Fibroblast of skin of back (primary cell): ENCODE measurements around the gene BMP10.
A peak's percentile ranks its signal among the peaks of the same experiment; 100 is the strongest.

Source experiments
- DNase-seq: peaks from one replicate; pipeline ENCODE4 v3.0.0-alpha.2; 2013

BMP10 gene

DNA sequence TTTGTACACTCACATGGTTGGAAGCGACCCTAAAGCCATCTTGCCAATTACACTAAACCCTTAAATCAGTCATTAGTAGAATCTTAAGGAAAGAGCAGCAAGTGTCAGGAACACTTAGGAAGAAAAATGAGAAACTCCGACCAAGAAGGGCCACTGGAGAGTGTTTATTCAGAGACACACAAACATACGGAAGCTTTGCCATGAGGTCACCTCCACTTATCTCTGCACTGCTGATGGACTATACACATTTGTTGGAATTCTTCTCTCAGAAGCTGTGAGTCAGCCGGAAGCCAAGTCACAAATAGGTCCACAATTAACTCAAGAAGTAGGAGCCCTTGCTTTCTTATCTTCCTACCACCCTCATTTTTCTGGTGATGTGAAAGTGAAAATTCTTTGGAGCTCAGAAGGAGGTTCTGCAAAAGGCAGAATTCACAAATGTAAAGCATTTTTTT, 21.6 kb downstream of the BMP10 start:
- peak; percentile 21 for DNase-seq

DNA sequence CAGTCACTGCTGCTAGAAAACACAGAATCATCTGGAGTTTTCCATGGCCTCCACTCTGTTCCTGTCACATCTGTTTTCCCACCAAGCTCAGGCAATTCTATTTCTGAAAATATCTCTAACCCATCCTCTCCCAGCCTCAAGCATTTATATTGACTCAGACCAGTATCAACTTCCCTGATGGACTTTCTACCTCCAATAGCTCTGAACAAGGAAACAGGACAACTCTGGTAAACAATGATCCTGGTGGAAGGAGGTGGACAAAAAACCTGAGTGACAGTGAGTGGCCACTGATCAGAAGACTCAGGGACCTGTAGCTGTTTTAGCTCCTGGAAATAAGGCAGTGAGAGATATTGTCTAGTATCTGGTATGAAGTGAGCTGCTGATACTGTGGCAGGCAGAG, 23.4 kb downstream of the BMP10 start:
- DNase-seq = no peak

DNA sequence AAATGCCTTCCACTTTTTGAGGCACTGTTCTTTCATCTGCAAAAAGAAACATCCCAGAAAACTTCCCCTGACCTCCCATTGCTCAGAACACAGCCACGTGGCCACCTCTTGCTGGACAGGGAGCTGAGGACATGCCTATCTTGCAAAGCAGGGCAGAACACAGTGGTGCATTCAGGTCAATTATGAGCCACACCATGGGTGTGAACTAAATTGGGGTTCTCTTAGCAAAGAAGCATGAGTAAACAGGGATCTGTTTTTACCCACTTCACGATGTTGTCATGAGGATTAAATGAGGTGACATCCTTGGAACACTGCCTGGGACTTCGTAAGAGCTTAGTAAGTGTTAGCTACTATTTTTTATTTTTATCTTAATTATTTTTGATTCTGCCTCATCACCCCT, 25.1 kb downstream of the BMP10 start:
- DNase-seq = no peak

GRCh38 chr2:68845043-68845442, 26.2 kb downstream of the BMP10 start:
- no peak for DNase-seq

GRCh38 chr2:68839260-68839833, 31.9 kb downstream of the BMP10 start:
- peak; percentile 9 for DNase-seq

- no peak for DNase-seq
These were observed 32.6 kb downstream of the BMP10 start for GRCh38 chr2:68838641-68839040.

GRCh38 chr2:68837861-68838341, 33.3 kb downstream of the BMP10 start:
- no peak for DNase-seq

GRCh38 chr2:68837164-68837860, 33.9 kb downstream of the BMP10 start:
- peak; percentile 40 for DNase-seq

- DNase-seq = no peak
These were observed 35.6 kb downstream of the BMP10 start for GRCh38 chr2:68835621-68836020.

GRCh38 chr2:68834737-68835376, 36.3 kb downstream of the BMP10 start:
- DNase-seq = no peak

DNA sequence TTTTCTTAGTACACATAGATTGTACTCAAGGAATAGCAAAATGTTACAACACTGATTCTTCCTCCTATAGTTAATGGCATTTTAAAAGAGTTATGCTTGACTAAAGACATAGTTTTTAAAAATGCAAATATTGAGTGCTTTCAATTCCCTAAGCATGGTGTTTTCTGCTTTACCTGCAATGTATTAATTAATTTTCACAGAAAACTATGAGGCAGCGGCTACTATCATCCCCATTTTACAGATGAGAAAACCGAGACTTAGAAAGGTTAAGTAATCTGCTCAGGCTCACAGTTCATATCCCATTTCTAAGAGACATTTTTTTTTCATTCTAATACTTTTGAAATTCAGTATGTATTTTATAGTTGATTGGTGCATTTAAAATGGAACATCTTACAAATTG, 38.0 kb downstream of the BMP10 start:
- no peak for DNase-seq

DNA sequence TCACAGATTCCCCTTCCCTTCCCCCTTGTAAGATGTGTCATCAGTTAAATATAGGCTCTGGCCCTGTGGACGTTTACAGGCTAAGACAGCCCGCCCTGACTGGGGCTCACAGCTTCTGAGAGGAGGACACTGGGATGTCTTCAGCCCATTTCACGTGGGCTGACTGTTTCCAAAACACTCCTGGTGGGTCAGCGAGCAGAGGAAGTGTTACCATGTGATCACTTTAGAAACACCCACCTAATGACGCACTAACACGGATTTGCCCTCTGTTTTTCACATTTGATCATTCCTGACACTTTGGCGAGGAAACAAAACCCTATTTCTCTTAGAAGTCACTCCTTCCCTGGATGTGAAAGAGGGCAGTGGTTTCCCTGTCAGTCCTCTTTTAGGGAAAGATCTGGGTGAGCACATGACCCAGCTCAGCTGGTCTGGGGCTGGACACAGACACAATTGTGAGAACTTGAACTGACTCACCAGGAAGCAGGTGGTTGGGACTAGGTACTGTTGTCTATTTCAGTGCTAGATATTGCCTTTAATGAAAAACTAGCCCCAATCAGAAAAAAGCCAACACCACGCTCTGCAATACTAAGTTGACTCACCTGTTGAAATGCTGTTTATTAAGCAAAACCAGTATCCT, 38.8 kb downstream of the BMP10 start:
- DNase-seq = peak; percentile 49

- no peak for DNase-seq
These were observed 39.4 kb downstream of the BMP10 start for GRCh38 chr2:68831686-68832232.

GRCh38 chr2:68829749-68830148, 41.4 kb downstream of the BMP10 start:
- no peak for DNase-seq

GRCh38 chr2:68828887-68829708, 42.1 kb downstream of the BMP10 start:
- peak; percentile 93 for DNase-seq

DNA sequence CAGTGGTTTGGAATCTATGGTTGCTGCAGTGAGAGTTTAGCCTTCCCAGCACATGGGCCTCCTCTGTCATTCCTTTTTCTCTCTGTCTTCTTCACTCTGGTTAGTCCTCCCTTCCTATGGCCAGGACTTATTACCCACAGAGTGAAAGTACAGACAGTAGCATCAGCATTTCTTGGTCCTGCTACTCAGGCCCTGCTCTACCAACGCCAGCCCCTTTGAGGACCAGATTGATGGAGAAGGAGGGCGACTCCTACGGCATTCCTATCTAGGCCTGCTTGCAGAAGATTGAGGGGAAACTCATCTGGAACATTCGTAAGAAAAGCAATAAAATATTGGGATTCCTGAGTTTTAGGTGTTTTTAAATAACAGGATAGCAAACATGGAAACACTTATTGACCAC, 43.5 kb downstream of the BMP10 start:
- no peak for DNase-seq

GRCh38 chr2:68825866-68826265, 45.3 kb downstream of the BMP10 start:
- DNase-seq = no peak

- DNase-seq = no peak
These were observed 46.4 kb downstream of the BMP10 start for GRCh38 chr2:68824831-68825230.

GRCh38 chr2:68822207-68822872, 48.9 kb downstream of the BMP10 start:
- no peak for DNase-seq

DNA sequence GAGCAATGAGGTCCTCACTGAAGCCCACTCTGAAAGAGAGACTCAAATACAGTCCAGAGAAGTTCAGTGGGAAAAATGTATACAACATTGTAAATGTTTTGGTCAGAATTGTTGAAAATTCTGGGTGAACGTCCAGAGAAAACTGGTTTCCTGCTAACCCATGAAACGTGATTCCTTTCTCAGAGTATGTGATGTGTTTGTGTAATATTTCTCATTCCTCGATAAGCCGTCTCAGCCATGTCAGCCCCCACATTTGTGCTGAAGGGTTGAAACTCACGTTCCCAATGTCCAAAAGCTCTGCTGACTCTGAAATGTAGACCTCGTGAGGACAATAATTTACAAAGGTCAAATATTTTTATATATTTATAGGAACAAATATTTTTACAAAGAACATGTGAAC, 51.6 kb downstream of the BMP10 start:
- no peak for DNase-seq

DNA sequence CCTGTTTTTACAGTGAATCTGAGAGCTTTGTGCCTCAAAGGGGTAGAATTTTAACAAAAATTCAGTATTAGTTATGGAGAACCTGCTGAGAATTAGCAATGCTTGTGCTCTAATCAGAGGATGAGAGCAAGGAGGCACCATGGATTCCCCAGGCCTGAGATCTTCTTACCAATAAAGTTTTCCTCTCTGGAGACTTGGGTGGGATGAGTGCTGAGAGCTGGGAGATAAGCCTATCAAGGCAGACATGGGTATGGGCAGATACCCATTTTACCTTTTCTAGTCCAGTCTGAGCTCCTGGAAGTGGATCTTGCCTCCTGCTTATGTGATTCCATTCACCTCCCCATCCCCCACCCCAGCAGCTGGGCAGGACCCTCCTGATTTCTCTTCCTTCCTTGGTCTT, 53.9 kb downstream of the BMP10 start:
- DNase-seq = no peak
